Bronchial epithelial cell (primary cell): ENCODE measurements around the gene ZC3H8. TPM values are rescaled to one million over a fixed set of nuclear protein-coding genes. Genes with fewer than 3 reads are reported as not detected.

Experiments
- DNase-seq: peaks from one replicate; pipeline ENCODE4 v3.0.0-alpha.2; 2010; ENCODE audit warnings: low read depth
- FAIRE-seq: peaks from 2 replicates; lab custom pipeline; 2011; peaks lifted over from hg19 to GRCh38; lab: Jason Lieb, UNC
- H3K27me3 ChIP-seq: 2 replicates; pipeline ENCODE4 v1.5.1; 2011; ENCODE audit warnings: low read length; ENCODE audit not compliant: control insufficient read depth, insufficient read depth
- H3K36me3 ChIP-seq: 2 replicates; pipeline ENCODE4 v1.5.1; 2011; ENCODE audit warnings: low read length; ENCODE audit not compliant: control insufficient read depth, insufficient read depth
- H3K4me3 ChIP-seq: 2 replicates; pipeline ENCODE4 v1.5.1; 2011; ENCODE audit warnings: mild to moderate bottlenecking, low read depth, low read length, control low read depth
- CTCF ChIP-seq: IDR thresholded peaks from 2 replicates; pipeline ENCODE4 v1.5.1; 2011; ENCODE audit warnings: mild to moderate bottlenecking, moderate library complexity, low read length, control low read depth, inconsistent platforms; ENCODE audit not compliant: insufficient read depth, severe bottlenecking
- total RNA-seq: library from RNA; depleted of rRNA; stranded (reverse); fragments of >200 nt; gene quantifications from 2 replicates; pipeline ENCODE4 v1.2.1, GENCODE V29; 2014

Gene ZC3H8
- total RNA-seq, 1 donor from 2014 or later = 7.9 TPM

GRCh38 chr2:112165296-112165695 lies 89.5 kb downstream of the ZC3H8 start:
- FAIRE-seq (no peak), DNase-seq (no peak)
- Histone ChIP-seq H3K27me3 (no peaks in the 10 kb centered on the region), H3K4me3 (no peak overlapping the region), H3K36me3 (no peaks in the 10 kb centered on the region)
- no peak for TF ChIP-seq CTCF

- FAIRE-seq (no peak), DNase-seq (no peak)
- no peaks in the 10 kb centered on the region for H3K27me3 ChIP-seq
- H3K36me3 ChIP-seq = no peaks in the 10 kb centered on the region
- TF ChIP-seq CTCF = no peak
- no peak overlapping the region for H3K4me3 ChIP-seq
Observed at GRCh38 chr2:112164876-112165275, 90.0 kb downstream of the ZC3H8 start.

DNA sequence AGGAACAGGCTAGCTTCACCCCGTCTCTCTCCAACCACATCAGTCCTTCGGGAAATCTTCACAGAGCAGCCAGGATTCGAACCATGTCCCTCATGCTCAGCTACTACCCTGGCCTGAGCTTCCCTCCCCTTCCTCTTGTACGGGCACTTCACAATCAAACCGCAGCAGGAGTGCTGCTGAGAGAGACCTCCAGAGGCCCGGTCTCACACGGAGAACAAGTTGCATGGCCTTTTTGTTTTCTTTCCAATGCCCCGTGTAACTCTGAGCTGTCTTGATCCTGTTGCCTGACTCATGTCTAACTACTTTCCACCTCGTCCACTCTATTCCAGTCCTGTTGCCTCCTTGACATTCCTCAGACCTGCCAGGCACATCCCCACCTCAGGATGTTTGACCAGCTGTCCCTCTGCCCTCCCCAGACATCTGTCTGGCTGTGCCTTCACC lies 91.3 kb downstream of the ZC3H8 start:
- FAIRE-seq = no peak
- TF ChIP-seq CTCF = no peak

GRCh38 chr2:112162956-112163355 lies 91.9 kb downstream of the ZC3H8 start:
- TF ChIP-seq CTCF = no peak

More for the DNA sequence above, 91.3 kb downstream of the ZC3H8 start:
- H3K36me3 ChIP-seq = no peaks in the 10 kb centered on the region
- H3K27me3 ChIP-seq = no peaks in the 10 kb centered on the region
- H3K4me3 ChIP-seq = no peak overlapping the region
- no peak for DNase-seq

DNA sequence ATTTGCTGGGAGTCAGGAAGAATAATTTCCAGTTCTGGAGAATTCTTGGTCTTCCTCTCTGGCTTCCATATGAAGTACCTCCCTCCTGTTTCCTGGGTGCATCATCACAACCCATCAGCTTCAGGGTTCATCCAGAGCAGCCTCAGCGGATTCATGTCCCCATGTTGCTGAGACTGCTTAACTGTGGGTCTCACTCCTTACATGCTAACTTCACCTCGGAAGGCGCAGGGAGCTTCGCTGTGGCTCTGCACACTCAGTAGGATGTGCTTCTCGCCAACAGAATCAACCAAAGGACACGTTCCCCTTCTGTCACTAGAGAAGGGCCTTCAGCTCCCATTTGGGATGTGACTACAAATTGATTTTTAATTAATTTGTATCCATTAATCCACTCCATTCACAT lies 92.5 kb downstream of the ZC3H8 start:
- FAIRE-seq = no peak
- no peaks in the 10 kb centered on the region for H3K36me3 ChIP-seq
- TF ChIP-seq CTCF = no peak

More at GRCh38 chr2:112162956-112163355, 91.9 kb downstream of the ZC3H8 start:
- DNase-seq = no peak
- Histone ChIP-seq H3K4me3 (no peak overlapping the region), H3K36me3 (no peaks in the 10 kb centered on the region), H3K27me3 (no peaks in the 10 kb centered on the region)
- FAIRE-seq = no peak

More for the DNA sequence above, 92.5 kb downstream of the ZC3H8 start:
- no peaks in the 10 kb centered on the region for H3K27me3 ChIP-seq
- no peak overlapping the region for H3K4me3 ChIP-seq
- no peak for DNase-seq

Other genes with a start within 250 kb of the ZC3H8 start
- 31.4 and 37.1 TPM in 2 replicates for gene TMEM87B, start 199.8 kb downstream of the ZC3H8 start, total RNA-seq
- under 0.01 and 0.13 TPM in 2 replicates for gene FBLN7, start 116.7 kb downstream of the ZC3H8 start, total RNA-seq
- 3.4 and 5.6 TPM in 2 replicates for gene ZC3H6, start 20.6 kb upstream of the ZC3H8 start, total RNA-seq
- gene RGPD8, start 178.6 kb upstream of the ZC3H8 start, total RNA-seq = 6.1 and 13.4 TPM in 2 replicates
- 23.2 and 26.6 TPM in 2 replicates for gene TTL, start 227.1 kb upstream of the ZC3H8 start, total RNA-seq